ENCODE measurements around the gene PRDM16. TPM values are rescaled to one million over a fixed set of nuclear protein-coding genes. Genes with fewer than 3 reads are reported as not detected.

Gene PRDM16
- total RNA-seq, 2 experiments from 2014 or later, result 1.1 to 2.3 TPM

- CTCF ChIA-PET, result no interaction called here
- no peak for DNase-seq
- Mint-ChIP-seq H3K4me1 (no peaks in the 10 kb centered on the region), H3K27ac (no peak overlapping the region), H3K36me3 (ENCODE audit: low read depth) (no peaks in the 10 kb centered on the region), H3K9me3 (peaks cover 11% of the 10 kb centered on the region), H3K27me3 (no peaks in the 10 kb centered on the region), H3K4me3 (no peak overlapping the region)
- POLR2A ChIA-PET, result no interaction called here
Observed at GRCh38 chr1:3341236-3341994, 272.4 kb downstream of the PRDM16 start.

- ChIA-PET CTCF (no interaction called here), POLR2A (no interaction called here)
- Mint-ChIP-seq H3K4me1 (no peaks in the 10 kb centered on the region), H3K36me3 (ENCODE audit: low read depth) (no peaks in the 10 kb centered on the region), H3K27me3 (no peaks in the 10 kb centered on the region), H3K27ac (no peak overlapping the region), H3K4me3 (no peak overlapping the region), H3K9me3 (peaks cover 11% of the 10 kb centered on the region)
- no peak for DNase-seq
Observed at GRCh38 chr1:3342960-3343359, 274.0 kb downstream of the PRDM16 start.

GRCh38 chr1:3344395-3344794 lies 275.4 kb downstream of the PRDM16 start:
- DNase-seq, result no peak
- CTCF ChIA-PET, result no interaction called here
- no peaks in the 10 kb centered on the region for H3K4me1 Mint-ChIP-seq
- POLR2A ChIA-PET, result no interaction called here
- H3K9me3 Mint-ChIP-seq, result peaks cover 11% of the 10 kb centered on the region
- H3K27ac Mint-ChIP-seq, result no peak overlapping the region
- no peak overlapping the region for H3K4me3 Mint-ChIP-seq
- H3K36me3 Mint-ChIP-seq (ENCODE audit: low read depth), result no peaks in the 10 kb centered on the region
- H3K27me3 Mint-ChIP-seq, result no peaks in the 10 kb centered on the region

- no peak overlapping the region for H3K27ac Mint-ChIP-seq
- H3K4me1 Mint-ChIP-seq, result no peaks in the 10 kb centered on the region
- DNase-seq, result no peak
- ChIA-PET CTCF (no interaction called here), POLR2A (no interaction called here)
- H3K27me3 Mint-ChIP-seq, result no peaks in the 10 kb centered on the region
- H3K36me3 Mint-ChIP-seq (ENCODE audit: low read depth), result no peaks in the 10 kb centered on the region
- H3K9me3 Mint-ChIP-seq, result peaks cover 11% of the 10 kb centered on the region
- H3K4me3 Mint-ChIP-seq, result no peak overlapping the region
Observed at GRCh38 chr1:3345792-3346191, 276.8 kb downstream of the PRDM16 start.

- CTCF ChIA-PET, result no interaction called here
- DNase-seq, result no peak
Observed at GRCh38 chr1:3346478-3346877, 277.5 kb downstream of the PRDM16 start.

GRCh38 chr1:3347257-3348020 lies 278.4 kb downstream of the PRDM16 start:
- Mint-ChIP-seq H3K9me3 (peaks cover 8% of the 10 kb centered on the region), H3K4me1 (no peaks in the 10 kb centered on the region), H3K27ac (no peak overlapping the region), H3K36me3 (ENCODE audit: low read depth) (no peaks in the 10 kb centered on the region), H3K27me3 (no peaks in the 10 kb centered on the region), H3K4me3 (no peak overlapping the region)
- ChIA-PET CTCF (no interaction called here), POLR2A (no interaction called here)
- DNase-seq, result no peak

More at GRCh38 chr1:3346478-3346877, 277.5 kb downstream of the PRDM16 start:
- Mint-ChIP-seq H3K27ac (no peak overlapping the region), H3K9me3 (peaks cover 8% of the 10 kb centered on the region), H3K36me3 (ENCODE audit: low read depth) (no peaks in the 10 kb centered on the region), H3K4me1 (no peaks in the 10 kb centered on the region), H3K27me3 (no peaks in the 10 kb centered on the region), H3K4me3 (no peak overlapping the region)
- POLR2A ChIA-PET, result no interaction called here

- no peaks in the 10 kb centered on the region for H3K36me3 Mint-ChIP-seq (ENCODE audit: low read depth)
- H3K4me3 Mint-ChIP-seq, result no peak overlapping the region
- peaks cover 8% of the 10 kb centered on the region for H3K9me3 Mint-ChIP-seq
- ChIA-PET CTCF (no interaction called here), POLR2A (no interaction called here)
- no peak for DNase-seq
- H3K27ac Mint-ChIP-seq, result no peak overlapping the region
- H3K27me3 Mint-ChIP-seq, result no peaks in the 10 kb centered on the region
- no peaks in the 10 kb centered on the region for H3K4me1 Mint-ChIP-seq
Observed at GRCh38 chr1:3348196-3348865, 279.3 kb downstream of the PRDM16 start.

- CTCF ChIA-PET, result no interaction called here
- Mint-ChIP-seq H3K4me3 (no peak overlapping the region), H3K36me3 (ENCODE audit: low read depth) (no peaks in the 10 kb centered on the region), H3K4me1 (no peaks in the 10 kb centered on the region), H3K27me3 (no peaks in the 10 kb centered on the region), H3K9me3 (peaks cover 3% of the 10 kb centered on the region), H3K27ac (no peak overlapping the region)
- no peak for DNase-seq
- POLR2A ChIA-PET, result no interaction called here
Observed at GRCh38 chr1:3349161-3349967, 280.4 kb downstream of the PRDM16 start.

GRCh38 chr1:3349968-3350299 lies 280.9 kb downstream of the PRDM16 start:
- H3K27me3 Mint-ChIP-seq, result no peaks in the 10 kb centered on the region

GRCh38 chr1:3350506-3351261 lies 281.7 kb downstream of the PRDM16 start:
- Mint-ChIP-seq H3K9me3 (no peaks in the 10 kb centered on the region), H3K27me3 (no peaks in the 10 kb centered on the region), H3K4me1 (no peaks in the 10 kb centered on the region), H3K4me3 (no peak overlapping the region), H3K27ac (no peak overlapping the region), H3K36me3 (ENCODE audit: low read depth) (no peaks in the 10 kb centered on the region)
- CTCF ChIA-PET, result no interaction called here
- no peak for DNase-seq
- POLR2A ChIA-PET, result no interaction called here

More at GRCh38 chr1:3349968-3350299, 280.9 kb downstream of the PRDM16 start:
- no peak overlapping the region for H3K27ac Mint-ChIP-seq
- H3K4me3 Mint-ChIP-seq, result no peak overlapping the region
- no peaks in the 10 kb centered on the region for H3K36me3 Mint-ChIP-seq (ENCODE audit: low read depth)
- no peak for DNase-seq
- no peaks in the 10 kb centered on the region for H3K4me1 Mint-ChIP-seq
- CTCF ChIA-PET, result no interaction called here
- no peaks in the 10 kb centered on the region for H3K9me3 Mint-ChIP-seq
- POLR2A ChIA-PET, result no interaction called here

- Mint-ChIP-seq H3K9me3 (no peaks in the 10 kb centered on the region), H3K27me3 (no peaks in the 10 kb centered on the region), H3K4me3 (no peak overlapping the region), H3K36me3 (ENCODE audit: low read depth) (no peaks in the 10 kb centered on the region), H3K4me1 (no peaks in the 10 kb centered on the region), H3K27ac (no peak overlapping the region)
- CTCF ChIA-PET, result no interaction called here
- DNase-seq, result no peak
- POLR2A ChIA-PET, result no interaction called here
Observed at GRCh38 chr1:3351449-3352298, 282.7 kb downstream of the PRDM16 start.

All from activated CD4-positive, alpha-beta T cell treated with anti-CD3 and anti-CD28 coated beads, Interleukin-2, amount 10 ng/mL, durations not matched to agents 7 days and 5 days (primary cell).